K562 (cell line): Measurements from ENCODE around the gene C1R. TPM values are rescaled to one million over a fixed set of nuclear protein-coding genes. Genes with fewer than 3 reads are reported as not detected.

ENCODE experiments used
- BCL6 ChIP-seq: fragments of 250-450 bp; sonication (Bioruptor Pico); IDR thresholded peaks from 2 replicates; pipeline ENCODE4 v1.4.0; 2020
- BCLAF1 ChIP-seq, 2 experiments: fragments of 450-650 bp in 1 of 2; IDR thresholded peaks; 2 replicates each; pipeline ENCODE4 v1.6.1; 2011 to 2017; ENCODE audit warnings: low read depth in 2 of 2, antibody characterized with exemption in 1 of 2, borderline replicate concordance in 1 of 2, low read length in 1 of 2, mild to moderate bottlenecking in 1 of 2, mixed read lengths in 1 of 2; ENCODE audit not compliant: control insufficient read depth in 1 of 2
- BRF1 ChIP-seq: IDR thresholded peaks from 3 replicates; pipeline ENCODE4 v1.6.1; 2011; ENCODE audit warnings: borderline replicate concordance, mild to moderate bottlenecking; ENCODE audit not compliant: insufficient read length; ENCODE audit errors: extremely low read depth
- DPF2 ChIP-seq: fragments of 450-650 bp; IDR thresholded peaks from 2 replicates; pipeline ENCODE4 v1.6.1; 2016
- HMBOX1 ChIP-seq: sonication (generic); IDR thresholded peaks from 2 replicates; pipeline ENCODE4 v1.6.1; 2016
- ID3 ChIP-seq, 2 experiments: fragments of 250-450 bp in 1 of 2; fragments of 450-650 bp in 1 of 2; sonication (Bioruptor Pico) in 1 of 2; IDR thresholded peaks; 2 replicates each; pipeline versions ENCODE4 v1.6.1 to v1.8.0; 2016 to 2021; ENCODE audit warnings: mild to moderate bottlenecking in 2 of 2, moderate library complexity in 2 of 2, missing compliant biosample characterization in 1 of 2, missing genetic modification characterization in 1 of 2
- MEF2D ChIP-seq: conservative IDR thresholded peaks from 2 replicates; pipeline ENCODE4 v1.6.1; 2016; ENCODE audit warnings: low read depth, missing genetic modification characterization, missing compliant biosample characterization
- PATZ1 ChIP-seq: fragments of 250-450 bp; sonication (Bioruptor Pico); IDR thresholded peaks from 2 replicates; pipeline ENCODE4 v1.5.0; 2020; ENCODE audit warnings: mild to moderate bottlenecking, borderline replicate concordance
- SOX6 ChIP-seq: fragments of 450-650 bp; IDR thresholded peaks from 2 replicates; pipeline ENCODE4 v1.6.1; 2014; ENCODE audit warnings: mild to moderate bottlenecking
- TSHZ1 ChIP-seq: fragments of 250-450 bp; sonication (Bioruptor Pico); IDR thresholded peaks from 2 replicates; pipeline ENCODE4 v1.4.0; 2020; ENCODE audit warnings: mild to moderate bottlenecking, moderate library complexity
- ZFP1 ChIP-seq: fragments of 450-650 bp; formaldehyde crosslinking; IDR thresholded peaks from 2 replicates; pipeline ENCODE4 v1.4.0; 2020; ENCODE audit warnings: mild to moderate bottlenecking, mixed read lengths
- ZNF134 ChIP-seq: fragments of 250-450 bp; sonication (Bioruptor Pico); conservative IDR thresholded peaks from 2 replicates; pipeline ENCODE4 v1.4.0; 2020
- ZNF780A ChIP-seq: fragments of 250-450 bp; sonication (Bioruptor Pico); IDR thresholded peaks from 2 replicates; pipeline ENCODE4 v1.5.0; 2021; ENCODE audit warnings: mild to moderate bottlenecking
- polyA plus RNA-seq, 8 experiments: library from polyadenylated mRNA; depleted of rRNA in 4 of 8; stranded (reverse) in 5 of 8; unstranded in 3 of 8; fragments of >200 nt; fragmentation: Nextera tagmentation in 2 of 8; fragmentation: Illumina TruSeq in 1 of 8; extraction: Ambion mirVana in 2 of 8; extraction: Trizol in 1 of 8; gene quantifications; 2 replicates each; pipeline versions ENCODE4 v1.2.1 to v1.2.3, GENCODE V29; 2011 to 2014; ENCODE audit warnings: inconsistent platforms in 1 of 8, missing spikeins in 1 of 8
- total RNA-seq, 7 experiments: library from RNA; depleted of rRNA in 6 of 7; stranded (reverse); fragments of >200 nt in 6 of 7; fragmentation: Illumina TruSeq in 2 of 7; extraction: Trizol in 2 of 7; gene quantifications; 2 replicates each; pipeline versions ENCODE4 v1.2.1 to v1.2.3, GENCODE V29; 2011 to 2021; ENCODE audit warnings: low replicate concordance in 1 of 7
- TF ChIP-seq, protein P1 (sequence below): fragments of 250-450 bp; sonication (Bioruptor Pico); IDR thresholded peaks from 2 replicates; pipeline ENCODE4 v1.4.0; 2020; ENCODE audit warnings: mild to moderate bottlenecking, moderate library complexity

Gene C1R
- total and polyA plus RNA-seq, 9 of the 15 experiments (the other 6 are each of a cell fraction or from before 2014, with no cell fraction given): 0.07 to 1.0 (median 0.33) TPM; not detected in 1

GRCh38 chr12:7058163-7058845, 33.9 kb downstream of the C1R start (continued):
- no peak for TF ChIP-seq DPF2
- TF ChIP-seq, protein P1, sequence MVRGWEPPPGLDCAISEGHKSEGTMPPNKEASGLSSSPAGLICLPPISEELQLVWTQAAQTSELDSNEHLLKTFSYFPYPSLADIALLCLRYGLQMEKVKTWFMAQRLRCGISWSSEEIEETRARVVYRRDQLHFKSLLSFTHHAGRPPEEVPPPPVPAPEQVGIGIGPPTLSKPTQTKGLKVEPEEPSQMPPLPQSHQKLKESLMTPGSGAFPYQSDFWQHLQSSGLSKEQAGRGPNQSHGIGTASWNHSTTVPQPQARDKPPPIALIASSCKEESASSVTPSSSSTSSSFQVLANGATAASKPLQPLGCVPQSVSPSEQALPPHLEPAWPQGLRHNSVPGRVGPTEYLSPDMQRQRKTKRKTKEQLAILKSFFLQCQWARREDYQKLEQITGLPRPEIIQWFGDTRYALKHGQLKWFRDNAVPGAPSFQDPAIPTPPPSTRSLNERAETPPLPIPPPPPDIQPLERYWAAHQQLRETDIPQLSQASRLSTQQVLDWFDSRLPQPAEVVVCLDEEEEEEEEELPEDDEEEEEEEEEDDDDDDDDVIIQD (CRISPR knock-in tag): peak; percentile 93
- TF ChIP-seq BCL6: peak; percentile 88
- TF ChIP-seq ZFP1 (CRISPR knock-in tag): peak; percentile 58; the same call in 1 of the 2 replicates
- TF ChIP-seq PATZ1: peak; percentile 67; the same call in 1 of the 2 replicates
- TF ChIP-seq MEF2D (tag): peak; percentile 88
- TF ChIP-seq HMBOX1: peak; percentile 62; the same call in 1 of the 2 replicates
- peak; percentile 81 for TF ChIP-seq SOX6
- TF ChIP-seq BRF1: no peak
- TF ChIP-seq ZNF780A: no peak
- 0 out of 2 replicates have a peak, but pooled peaks have one; percentile 49 for TF ChIP-seq ID3 (CRISPR knock-in tag; IDR thresholded peaks at IDR 0.05)
- TF ChIP-seq ID3 (tag; IDR thresholded peaks at IDR 0.05): peak; percentile 94
- peak; percentile 75 for TF ChIP-seq ZNF134 (CRISPR knock-in tag)
- TF ChIP-seq TSHZ1 (CRISPR knock-in tag): peak; percentile 88
- no peak for TF ChIP-seq BCLAF1 (IDR thresholded peaks at IDR 0.05; ENCODE audit: borderline replicate concordance in 1 of 2, control insufficient read depth in 1 of 2, low read depth in 2 of 2, low read length in 1 of 2)
